ENCODE results near the gene LAMP1.
A peak's percentile ranks its signal among the peaks of the same experiment; 100 is the strongest.

Gene LAMP1

DNA sequence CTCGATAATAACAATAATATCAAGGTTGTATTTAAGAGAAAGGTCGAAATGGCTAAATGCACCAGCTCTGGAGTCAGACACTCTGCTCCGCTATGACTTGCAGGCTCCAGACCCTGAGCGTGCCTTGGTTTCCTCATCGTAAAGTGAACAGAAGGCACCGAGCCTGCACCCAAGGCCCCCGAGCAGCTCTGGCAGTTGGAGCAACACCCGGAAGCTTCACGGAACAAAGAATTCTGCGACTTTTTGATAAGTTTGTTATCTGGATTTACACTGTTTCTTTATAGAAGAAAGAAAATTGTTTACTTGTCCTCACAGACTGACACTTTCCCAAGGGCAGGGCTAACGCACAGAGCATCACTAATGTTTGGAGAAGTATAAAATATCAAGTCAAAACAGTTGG is 62.5 kb downstream of the LAMP1 start:
- DNase-seq = peak in 1 of 2 donors; percentile 33
- peaks cover 0 to 14% (median 9%) of the 10 kb centered on the region in 4 donors for H3K4me1 ChIP-seq
- peaks cover 0 to under 1% of the 10 kb centered on the region in 2 donors for H3K27me3 ChIP-seq
- H3K4me3 ChIP-seq = no peak overlapping the region
- TF ChIP-seq CTCF (IDR thresholded peaks at IDR 0.05) = no peak
- intact Hi-C loops (cut with DNase I; ENCODE audit: low total_unique reads) = no loop called here
- peaks cover 0 to 15% (median 0%) of the 10 kb centered on the region in 3 donors for H3K36me3 ChIP-seq
- H3K9me3 ChIP-seq = no peaks in the 10 kb centered on the region
- no peak overlapping the region for H3K27ac ChIP-seq

DNA sequence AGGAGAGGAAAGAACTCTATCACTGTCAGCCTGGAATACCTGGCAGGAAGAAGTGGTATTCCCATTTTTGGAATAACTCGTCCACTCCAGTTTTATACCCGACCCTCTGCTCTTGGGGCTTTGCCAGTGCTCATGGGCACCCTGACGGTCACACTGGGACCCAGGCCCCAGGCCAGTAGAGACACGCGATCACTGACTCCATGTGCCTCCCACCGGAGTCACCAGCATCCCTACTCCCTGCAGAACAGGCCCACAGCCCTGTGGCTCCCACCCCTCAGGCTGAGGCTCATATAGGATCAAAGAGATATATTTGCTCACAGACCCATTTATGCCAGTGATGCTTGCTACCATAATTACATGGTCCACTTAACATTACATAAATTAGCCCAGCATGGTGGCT is 63.4 kb downstream of the LAMP1 start:
- peaks cover 0 to 6% (median 0%) of the 10 kb centered on the region in 3 donors for H3K36me3 ChIP-seq
- intact Hi-C loops (cut with DNase I; ENCODE audit: low total_unique reads) = loop anchor here (5.0 kb wide), 1 partner anchor 63 kb away; the partner anchor contains the start of gene LAMP1
- H3K27me3 ChIP-seq = peaks cover 0 to 3% of the 10 kb centered on the region in 2 donors
- no peaks in the 10 kb centered on the region for H3K9me3 ChIP-seq
- DNase-seq = peak in 1 of 2 donors; percentile 48
- no peak overlapping the region for H3K4me3 ChIP-seq
- H3K27ac ChIP-seq = no peak overlapping the region
- peaks cover 0 to 21% (median 16%) of the 10 kb centered on the region in 4 donors for H3K4me1 ChIP-seq
- TF ChIP-seq CTCF (IDR thresholded peaks at IDR 0.05) = no peak

GRCh38 chr13:113361406-113361805 is 64.4 kb downstream of the LAMP1 start:
- H3K27me3 ChIP-seq = peaks cover 0 to 3% of the 10 kb centered on the region in 2 donors
- peaks cover 0 to 21% (median 16%) of the 10 kb centered on the region in 4 donors for H3K4me1 ChIP-seq
- no peak overlapping the region for H3K4me3 ChIP-seq
- intact Hi-C loops (cut with DNase I; ENCODE audit: low total_unique reads) = loop anchor here (5.0 kb wide), 1 partner anchor 64 kb away; the partner anchor contains the start of gene LAMP1
- no peak for TF ChIP-seq CTCF (IDR thresholded peaks at IDR 0.05)
- DNase-seq = no peak
- H3K9me3 ChIP-seq = no peaks in the 10 kb centered on the region
- peaks cover 0 to 6% (median 0%) of the 10 kb centered on the region in 3 donors for H3K36me3 ChIP-seq
- H3K27ac ChIP-seq = no peak overlapping the region

GRCh38 chr13:113364311-113364889 is 67.4 kb downstream of the LAMP1 start:
- no peak for TF ChIP-seq CTCF (IDR thresholded peaks at IDR 0.05)
- Histone ChIP-seq H3K36me3 (peaks cover 0 to 6% (median 0%) of the 10 kb centered on the region in 3 donors), H3K9me3 (no peaks in the 10 kb centered on the region), H3K27ac (peak overlapping the region; percentile 75), H3K4me1 (peaks cover 0 to 21% (median 16%) of the 10 kb centered on the region in 4 donors), H3K4me3 (peak overlapping the region; percentile 56 to 72), H3K27me3 (peaks cover 0 to 3% of the 10 kb centered on the region in 2 donors)
- DNase-seq = peak in 1 of 2 donors; percentile 66
- intact Hi-C loops (cut with DNase I; ENCODE audit: low total_unique reads) = loop anchor here (5.0 kb wide), 1 partner anchor 67 kb away; the partner anchor contains the start of gene LAMP1

DNA sequence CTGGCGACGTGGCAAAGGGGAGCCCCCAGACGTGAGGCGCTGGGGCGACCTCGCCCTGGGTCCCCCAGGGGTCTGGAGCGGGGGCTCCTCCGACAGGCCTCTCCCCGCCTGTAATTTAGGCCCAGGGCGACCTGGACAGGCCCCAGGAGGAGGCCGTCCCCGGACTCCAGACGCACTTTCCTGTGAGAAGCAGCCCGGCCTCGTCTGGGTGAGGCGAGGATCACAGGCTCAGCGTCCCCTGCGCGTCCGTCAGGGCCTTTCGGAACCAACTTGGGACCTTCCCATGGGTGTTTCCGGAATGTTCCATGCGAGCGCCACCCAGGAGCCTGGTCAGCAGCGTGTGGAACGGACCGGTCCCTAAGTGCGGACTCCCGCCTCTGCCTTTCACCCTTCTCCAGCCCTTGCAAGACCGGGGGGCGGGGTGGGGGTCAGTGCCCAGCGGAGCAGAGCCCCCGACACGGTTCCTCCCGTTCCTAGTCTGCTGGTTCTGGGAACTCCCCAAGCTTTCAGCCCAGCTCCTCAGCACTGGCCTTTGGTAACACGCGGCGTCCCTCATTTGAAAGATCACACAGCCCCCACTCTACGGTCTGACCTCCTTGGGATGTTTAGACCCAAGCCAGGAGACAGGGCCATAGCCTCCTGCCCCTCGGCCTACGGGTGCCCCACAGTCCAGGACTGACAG is 68.0 kb downstream of the LAMP1 start:
- no peak for TF ChIP-seq CTCF (IDR thresholded peaks at IDR 0.05)
- intact Hi-C loops (cut with DNase I; ENCODE audit: low total_unique reads) = loop anchor here (5.0 kb wide), 1 partner anchor 68 kb away; the partner anchor contains the start of gene LAMP1
- peak in 1 of 2 donors; percentile 70 for DNase-seq
- Histone ChIP-seq H3K36me3 (peaks cover 0 to 4% (median 0%) of the 10 kb centered on the region in 3 donors), H3K4me3 (peak overlapping the region; percentile 56 to 72), H3K9me3 (no peaks in the 10 kb centered on the region), H3K27ac (peak overlapping the region; percentile 75), H3K4me1 (peaks cover 0 to 21% (median 16%) of the 10 kb centered on the region in 4 donors), H3K27me3 (peaks cover 0 to 3% of the 10 kb centered on the region in 2 donors)

All from tibial artery (tissue), 4 donors.